Measurements from ENCODE around the gene L3MBTL4. TPM values are rescaled to one million over a fixed set of nuclear protein-coding genes. Genes with fewer than 3 reads are reported as not detected.

L3MBTL4 gene
- polyA plus RNA-seq, 1 of the 3 experiments (the other 2 are of a cell fraction) = 0.02 TPM

DNA sequence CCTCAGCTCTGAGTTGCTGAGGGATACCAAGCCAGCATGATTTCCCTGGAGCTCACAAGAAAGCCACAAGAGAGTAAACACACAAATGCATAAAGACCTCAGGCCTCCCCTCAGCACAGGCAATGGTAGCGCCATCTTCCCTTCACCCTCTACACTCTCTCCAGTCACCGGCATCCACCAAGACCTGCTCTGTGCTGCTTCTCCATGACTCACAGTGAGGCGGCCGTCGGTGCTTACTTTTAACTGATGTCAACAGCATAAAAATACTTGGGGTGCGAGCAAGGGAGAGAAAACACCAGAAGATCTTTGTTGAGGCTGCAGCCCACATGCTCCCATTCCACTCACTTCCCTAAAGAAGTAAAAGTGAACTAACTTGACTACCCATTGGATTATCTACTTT, 46.7 kb downstream of the L3MBTL4 start:
- no peaks in the 10 kb centered on the region for H3K79me2 ChIP-seq (ENCODE audit: insufficient read depth)
- 52% methylated on average over 4 of the region's 6 CpGs for WGBS (ENCODE audit: low lambda C conversion rate)
- H3K9me3 ChIP-seq = no peaks in the 10 kb centered on the region
- H3K4me2 ChIP-seq = no peak overlapping the region
- ChIA-PET POLR2A (no interaction called here), CTCF (no interaction called here)
- no peak overlapping the region for H3K27ac ChIP-seq (ENCODE audit: low read depth in 2 of 2, low read length in 1 of 2)
- H2AFZ ChIP-seq (ENCODE audit: low read depth) = no peak overlapping the region
- no peak overlapping the region for H3K4me3 ChIP-seq (ENCODE audit: low read depth in 2 of 2, low read length in 1 of 2)
- TF ChIP-seq, protein P1, sequence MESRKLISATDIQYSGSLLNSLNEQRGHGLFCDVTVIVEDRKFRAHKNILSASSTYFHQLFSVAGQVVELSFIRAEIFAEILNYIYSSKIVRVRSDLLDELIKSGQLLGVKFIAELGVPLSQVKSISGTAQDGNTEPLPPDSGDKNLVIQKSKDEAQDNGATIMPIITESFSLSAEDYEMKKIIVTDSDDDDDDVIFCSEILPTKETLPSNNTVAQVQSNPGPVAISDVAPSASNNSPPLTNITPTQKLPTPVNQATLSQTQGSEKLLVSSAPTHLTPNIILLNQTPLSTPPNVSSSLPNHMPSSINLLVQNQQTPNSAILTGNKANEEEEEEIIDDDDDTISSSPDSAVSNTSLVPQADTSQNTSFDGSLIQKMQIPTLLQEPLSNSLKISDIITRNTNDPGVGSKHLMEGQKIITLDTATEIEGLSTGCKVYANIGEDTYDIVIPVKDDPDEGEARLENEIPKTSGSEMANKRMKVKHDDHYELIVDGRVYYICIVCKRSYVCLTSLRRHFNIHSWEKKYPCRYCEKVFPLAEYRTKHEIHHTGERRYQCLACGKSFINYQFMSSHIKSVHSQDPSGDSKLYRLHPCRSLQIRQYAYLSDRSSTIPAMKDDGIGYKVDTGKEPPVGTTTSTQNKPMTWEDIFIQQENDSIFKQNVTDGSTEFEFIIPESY (IDR thresholded peaks at IDR 0.05; ENCODE audit: borderline replicate concordance, low read depth) = no peak
- no peak for TF ChIP-seq SIN3A (IDR thresholded peaks at IDR 0.05; ENCODE audit: borderline replicate concordance, low read depth, low read length)
- TF ChIP-seq, protein P2, sequence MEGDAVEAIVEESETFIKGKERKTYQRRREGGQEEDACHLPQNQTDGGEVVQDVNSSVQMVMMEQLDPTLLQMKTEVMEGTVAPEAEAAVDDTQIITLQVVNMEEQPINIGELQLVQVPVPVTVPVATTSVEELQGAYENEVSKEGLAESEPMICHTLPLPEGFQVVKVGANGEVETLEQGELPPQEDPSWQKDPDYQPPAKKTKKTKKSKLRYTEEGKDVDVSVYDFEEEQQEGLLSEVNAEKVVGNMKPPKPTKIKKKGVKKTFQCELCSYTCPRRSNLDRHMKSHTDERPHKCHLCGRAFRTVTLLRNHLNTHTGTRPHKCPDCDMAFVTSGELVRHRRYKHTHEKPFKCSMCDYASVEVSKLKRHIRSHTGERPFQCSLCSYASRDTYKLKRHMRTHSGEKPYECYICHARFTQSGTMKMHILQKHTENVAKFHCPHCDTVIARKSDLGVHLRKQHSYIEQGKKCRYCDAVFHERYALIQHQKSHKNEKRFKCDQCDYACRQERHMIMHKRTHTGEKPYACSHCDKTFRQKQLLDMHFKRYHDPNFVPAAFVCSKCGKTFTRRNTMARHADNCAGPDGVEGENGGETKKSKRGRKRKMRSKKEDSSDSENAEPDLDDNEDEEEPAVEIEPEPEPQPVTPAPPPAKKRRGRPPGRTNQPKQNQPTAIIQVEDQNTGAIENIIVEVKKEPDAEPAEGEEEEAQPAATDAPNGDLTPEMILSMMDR (IDR thresholded peaks at IDR 0.05) = no peak
- no peak for TF ChIP-seq RXRA (IDR thresholded peaks at IDR 0.05; ENCODE audit: borderline replicate concordance, low read depth)
- no peak for TF ChIP-seq FOSL2 (IDR thresholded peaks at IDR 0.05; ENCODE audit: borderline replicate concordance, low read depth)
- TF ChIP-seq RAD21 (IDR thresholded peaks at IDR 0.05; ENCODE audit: low read length) = no peak
- no peak for TF ChIP-seq ELF1 (IDR thresholded peaks at IDR 0.05)
- TF ChIP-seq RCOR1 (IDR thresholded peaks at IDR 0.05; ENCODE audit: low read length) = no peak
- TF ChIP-seq JUND (IDR thresholded peaks at IDR 0.05) = no peak
- no peak for TF ChIP-seq TAF1 (IDR thresholded peaks at IDR 0.05; ENCODE audit: borderline replicate concordance, low read depth, low read length)
- TF ChIP-seq, protein P3, sequence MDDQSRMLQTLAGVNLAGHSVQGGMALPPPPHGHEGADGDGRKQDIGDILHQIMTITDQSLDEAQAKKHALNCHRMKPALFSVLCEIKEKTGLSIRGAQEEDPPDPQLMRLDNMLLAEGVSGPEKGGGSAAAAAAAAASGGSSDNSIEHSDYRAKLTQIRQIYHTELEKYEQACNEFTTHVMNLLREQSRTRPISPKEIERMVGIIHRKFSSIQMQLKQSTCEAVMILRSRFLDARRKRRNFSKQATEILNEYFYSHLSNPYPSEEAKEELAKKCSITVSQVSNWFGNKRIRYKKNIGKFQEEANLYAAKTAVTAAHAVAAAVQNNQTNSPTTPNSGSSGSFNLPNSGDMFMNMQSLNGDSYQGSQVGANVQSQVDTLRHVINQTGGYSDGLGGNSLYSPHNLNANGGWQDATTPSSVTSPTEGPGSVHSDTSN (IDR thresholded peaks at IDR 0.05) = no peak
- no peak for TF ChIP-seq TCF12 (IDR thresholded peaks at IDR 0.05)
- no peak for TF ChIP-seq SMC3 (IDR thresholded peaks at IDR 0.05; ENCODE audit: low read depth, low read length)
- no peak for TF ChIP-seq YY1 (IDR thresholded peaks at IDR 0.05; ENCODE audit: low read depth)
- TF ChIP-seq, protein P4, sequence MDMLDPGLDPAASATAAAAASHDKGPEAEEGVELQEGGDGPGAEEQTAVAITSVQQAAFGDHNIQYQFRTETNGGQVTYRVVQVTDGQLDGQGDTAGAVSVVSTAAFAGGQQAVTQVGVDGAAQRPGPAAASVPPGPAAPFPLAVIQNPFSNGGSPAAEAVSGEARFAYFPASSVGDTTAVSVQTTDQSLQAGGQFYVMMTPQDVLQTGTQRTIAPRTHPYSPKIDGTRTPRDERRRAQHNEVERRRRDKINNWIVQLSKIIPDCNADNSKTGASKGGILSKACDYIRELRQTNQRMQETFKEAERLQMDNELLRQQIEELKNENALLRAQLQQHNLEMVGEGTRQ (IDR thresholded peaks at IDR 0.05; ENCODE audit: borderline replicate concordance, low read depth, low read length) = no peak
- no peak for TF ChIP-seq EZH2phosphoT487 (IDR thresholded peaks at IDR 0.05; ENCODE audit: borderline replicate concordance, low read depth)
- TF ChIP-seq CHD2 (IDR thresholded peaks at IDR 0.05; ENCODE audit: low read length, partially characterized antibody) = no peak
- TF ChIP-seq, protein P5, sequence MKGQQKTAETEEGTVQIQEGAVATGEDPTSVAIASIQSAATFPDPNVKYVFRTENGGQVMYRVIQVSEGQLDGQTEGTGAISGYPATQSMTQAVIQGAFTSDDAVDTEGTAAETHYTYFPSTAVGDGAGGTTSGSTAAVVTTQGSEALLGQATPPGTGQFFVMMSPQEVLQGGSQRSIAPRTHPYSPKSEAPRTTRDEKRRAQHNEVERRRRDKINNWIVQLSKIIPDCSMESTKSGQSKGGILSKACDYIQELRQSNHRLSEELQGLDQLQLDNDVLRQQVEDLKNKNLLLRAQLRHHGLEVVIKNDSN (IDR thresholded peaks at IDR 0.05; ENCODE audit: borderline replicate concordance, low read depth) = no peak
- TF ChIP-seq TEAD4 (IDR thresholded peaks at IDR 0.05; ENCODE audit: borderline replicate concordance, insufficient read depth) = no peak
- H3F3A ChIP-seq (replicated peaks; ENCODE audit: insufficient read depth) = no peaks in the 10 kb centered on the region
- H3K4me1 ChIP-seq (ENCODE audit: control insufficient read depth in 1 of 2, insufficient read depth in 2 of 2, low read depth in 1 of 2, low read length in 1 of 2) = peaks cover 0 to 19% of the 10 kb centered on the region in 2 experiments; a peak in 2 of 4 replicates
- H3K9ac ChIP-seq = no peak overlapping the region
- H3K36me3 ChIP-seq (replicated peaks in 1 of 2; ENCODE audit: control insufficient read depth in 1 of 2, insufficient read depth in 2 of 2, low read length in 1 of 2) = no peaks in the 10 kb centered on the region
- H3K9me2 ChIP-seq = no peaks in the 10 kb centered on the region
- no peaks in the 10 kb centered on the region for H4K20me1 ChIP-seq (ENCODE audit: insufficient read depth)
- no peak for DNase-seq
- H3K27me3 ChIP-seq (ENCODE audit: insufficient read depth) = no peaks in the 10 kb centered on the region

Data from SK-N-SH (cell line).